HCT116 (cell line): ENCODE data around the gene SAA1. TPM values are rescaled to one million over a fixed set of nuclear protein-coding genes. Genes with fewer than 3 reads are reported as not detected.

Experiments
- ATAC-seq: fragments of 200-7000 bp; cut with Tn5 transposase; 2 replicates; pipeline ENCODE4 v1.9.1; 2020; ENCODE audit warnings: mild to moderate bottlenecking, moderate library complexity
- BruUV-seq: library from RNA; stranded (reverse); fragments of 400-500 nt; replicated peaks from 2 replicates; lab custom pipeline; 2021; lab: Mats Ljungman, UMichigan
- CTCF ChIA-PET: fragments of 300-600 bp; sonication (Branson Sonifier 250); formaldehyde crosslinking; loops from one replicate; lab custom pipeline; 2021; ENCODE audit warnings: antibody characterized with exemption; lab: Charles Lee
- POLR2A ChIA-PET: fragments of 300-600, 350-600 bp; sonication (Branson Sonifier 250); formaldehyde crosslinking; loops from one replicate; lab custom pipeline; 2021; ENCODE audit warnings: antibody characterized with exemption; lab: Charles Lee
- RAD21 ChIA-PET, 2 experiments: fragments of 300-600 bp; sonication (Branson Sonifier 250); formaldehyde crosslinking; loops; one replicate each; lab custom pipeline; 2023; ENCODE audit warnings: low total read pairs in 2 of 2; ENCODE audit not compliant: uncharacterized antibody in 2 of 2, unreplicated experiment in 2 of 2, low non-redundant PET in 1 of 2; lab: Charles Lee
- DNase-seq: peaks from one replicate; pipeline ENCODE4 v3.0.0-alpha.2; 2010; ENCODE audit warnings: low read depth, low spot score
- H2AFZ ChIP-seq: fragments of 200-600 bp; shearing (Covaris generic), sonication (generic); 2 replicates; pipeline ENCODE4 v1.6.1; 2017; ENCODE audit warnings: low read depth, mixed run types, mixed read lengths, antibody characterized with exemption, low read length; ENCODE audit not compliant: poor library complexity, severe bottlenecking
- H3K27ac ChIP-seq: 2 replicates; pipeline ENCODE4 v1.5.1; 2012; ENCODE audit warnings: low read depth, low read length
- H3K27me3 ChIP-seq: fragments of 200-600 bp; sonication (generic); 2 replicates; pipeline ENCODE4 v1.6.1; 2016; ENCODE audit warnings: mixed run types, low read length, mixed read lengths; ENCODE audit not compliant: insufficient read depth
- H3K36me3 ChIP-seq, 2 experiments: fragments of 200-500 bp in 1 of 2; fragments of 200-600 bp in 1 of 2; sonication (Bioruptor generic) in 1 of 2; sonication (generic) in 1 of 2; 2 replicates each; pipeline versions ENCODE4 v1.5.1 to v1.6.1; 2014 to 2016; ENCODE audit warnings: low read length in 2 of 2, inconsistent platforms in 1 of 2, mixed read lengths in 1 of 2, mixed run types in 1 of 2; ENCODE audit not compliant: insufficient read depth in 2 of 2, control insufficient read depth in 1 of 2
- H3K4me1 ChIP-seq, 2 experiments: fragments of 200-600 bp in 1 of 2; sonication (generic) in 1 of 2; 2 replicates each; pipeline versions ENCODE4 v1.5.1 to v1.6.1; 2012 to 2017; ENCODE audit warnings: low read length in 2 of 2, inconsistent platforms in 1 of 2, mild to moderate bottlenecking in 1 of 2, mixed read lengths in 1 of 2, mixed run types in 1 of 2, moderate library complexity in 1 of 2; ENCODE audit not compliant: insufficient read depth in 2 of 2, control insufficient read depth in 1 of 2
- H3K4me2 ChIP-seq: fragments of 200-600 bp; sonication (generic); 2 replicates; pipeline ENCODE4 v1.6.1; 2017; ENCODE audit warnings: mixed run types, low read length, mixed read lengths
- H3K4me3 ChIP-seq, 2 experiments: fragments of 200-600 bp in 1 of 2; sonication (generic) in 1 of 2; replicated peaks in 1 of 2; 2 replicates each; pipeline ENCODE4 v1.5.1; 2011 to 2016; ENCODE audit warnings: low read length in 2 of 2, control low read depth in 1 of 2, low read depth in 1 of 2, mild to moderate bottlenecking in 1 of 2, mixed read lengths in 1 of 2, mixed run types in 1 of 2
- H3K79me2 ChIP-seq: fragments of 200-600 bp; sonication (generic); 2 replicates; pipeline ENCODE4 v1.6.1; 2017; ENCODE audit warnings: mild to moderate bottlenecking, mixed run types, low read length, moderate library complexity, mixed read lengths; ENCODE audit not compliant: insufficient read depth
- H3K9ac ChIP-seq: fragments of 200-600 bp; sonication (generic); 2 replicates; pipeline ENCODE4 v1.6.1; 2016; ENCODE audit warnings: low read length, mixed read lengths
- H3K9me2 ChIP-seq: fragments of 200-600 bp; sonication (generic), shearing (Covaris generic); 2 replicates; pipeline ENCODE4 v1.6.1; 2017; ENCODE audit warnings: mixed run types, mild to moderate bottlenecking, moderate library complexity; ENCODE audit not compliant: insufficient read depth
- H3K9me3 ChIP-seq, 2 experiments: fragments of 200-500 bp in 1 of 2; fragments of 200-600 bp in 1 of 2; sonication (Bioruptor generic) in 1 of 2; sonication (generic) in 1 of 2; 2 replicates each; pipeline ENCODE4 v1.6.1; 2014 to 2017; ENCODE audit warnings: low read length in 2 of 2, mixed read lengths in 2 of 2, inconsistent platforms in 1 of 2, low read depth in 1 of 2, mild to moderate bottlenecking in 1 of 2, mixed run types in 1 of 2, moderate library complexity in 1 of 2; ENCODE audit not compliant: control insufficient read depth in 1 of 2, insufficient read depth in 1 of 2
- H4K20me1 ChIP-seq: fragments of 200-600 bp; sonication (generic), shearing (Covaris generic); 2 replicates; pipeline ENCODE4 v1.6.1; 2017; ENCODE audit warnings: mixed run types, mild to moderate bottlenecking, moderate library complexity; ENCODE audit not compliant: insufficient read depth
- EGR1 ChIP-seq: IDR thresholded peaks from 2 replicates; pipeline ENCODE4 v1.6.1; 2012; ENCODE audit warnings: low read depth
- EZH2phosphoT487 ChIP-seq: fragments of 200-600 bp; IDR thresholded peaks from 2 replicates; pipeline ENCODE4 v1.6.1; 2018; ENCODE audit warnings: antibody characterized with exemption, borderline replicate concordance
- FOSL1 ChIP-seq: IDR thresholded peaks from 2 replicates; pipeline ENCODE4 v1.6.1; 2012; ENCODE audit warnings: low read depth
- POLR2A ChIP-seq: IDR thresholded peaks from 2 replicates; pipeline ENCODE4 v1.7.0; 2011; ENCODE audit warnings: borderline replicate concordance; ENCODE audit not compliant: insufficient read depth, insufficient read length; ENCODE audit errors: extremely low read depth
- POLR2AphosphoS5 ChIP-seq: IDR thresholded peaks from 2 replicates; pipeline ENCODE4 v1.6.1; 2011; ENCODE audit warnings: mild to moderate bottlenecking, low read depth, low read length, moderate library complexity
- RAD21 ChIP-seq: IDR thresholded peaks from 2 replicates; pipeline ENCODE4 v1.6.1; 2012; ENCODE audit warnings: low read depth, mild to moderate bottlenecking
- SIN3A ChIP-seq: IDR thresholded peaks from 2 replicates; pipeline ENCODE4 v1.6.1; 2012; ENCODE audit warnings: low read depth
- YY1 ChIP-seq: IDR thresholded peaks from 2 replicates; pipeline ENCODE4 v1.6.1; 2011; ENCODE audit warnings: low read length, low read depth, moderate library complexity, mild to moderate bottlenecking; ENCODE audit not compliant: insufficient replicate concordance; ENCODE audit errors: extremely low read depth
- ZFX ChIP-seq: fragments of 450-650 bp; IDR thresholded peaks from 2 replicates; pipeline ENCODE4 v1.6.1; 2017
- ZNF274 ChIP-seq: fragments of 200-500 bp; sonication (Bioruptor generic); IDR thresholded peaks from 2 replicates; pipeline ENCODE4 v1.6.1; 2014; ENCODE audit warnings: mild to moderate bottlenecking, low read depth, low read length, inconsistent platforms
- intact Hi-C: fragments of 100-400 bp; cut with micrococcal nuclease; formaldehyde crosslinking; loops from 2 replicates; pipeline ENCODE4 v1.10.0; 2022
- total RNA-seq: library from RNA; stranded (reverse); gene quantifications from one replicate; pipeline ENCODE4 v1.2.1, GENCODE V29; 2021; ENCODE audit not compliant: unreplicated experiment
- TF ChIP-seq, protein P1 (sequence below), 3 experiments: fragments of 200-600 bp in 1 of 3; sonication (generic) in 1 of 3; IDR thresholded peaks in 2 of 3; conservative IDR thresholded peaks in 1 of 3; 2 replicates each; pipeline ENCODE4 v1.5.1; 2012 to 2017; ENCODE audit warnings: low read depth in 2 of 3, low read length in 2 of 3, antibody characterized with exemption in 1 of 3, borderline replicate concordance in 1 of 3, control low read depth in 1 of 3, mild to moderate bottlenecking in 1 of 3, mixed read lengths in 1 of 3, mixed run types in 1 of 3, moderate library complexity in 1 of 3; ENCODE audit not compliant: insufficient read depth in 1 of 3
- TF ChIP-seq, protein P2 (sequence below): IDR thresholded peaks from 2 replicates; pipeline ENCODE4 v1.6.1; 2012; ENCODE audit warnings: low read depth
- TF ChIP-seq, protein P3 (sequence below): IDR thresholded peaks from 2 replicates; pipeline ENCODE4 v1.6.1; 2011; ENCODE audit warnings: mild to moderate bottlenecking, low read length, moderate library complexity; ENCODE audit not compliant: insufficient replicate concordance; ENCODE audit errors: extremely low read depth

Gene SAA1
- total RNA-seq, 1 experiment from 2014 or later, result 8.6 TPM

DNA sequence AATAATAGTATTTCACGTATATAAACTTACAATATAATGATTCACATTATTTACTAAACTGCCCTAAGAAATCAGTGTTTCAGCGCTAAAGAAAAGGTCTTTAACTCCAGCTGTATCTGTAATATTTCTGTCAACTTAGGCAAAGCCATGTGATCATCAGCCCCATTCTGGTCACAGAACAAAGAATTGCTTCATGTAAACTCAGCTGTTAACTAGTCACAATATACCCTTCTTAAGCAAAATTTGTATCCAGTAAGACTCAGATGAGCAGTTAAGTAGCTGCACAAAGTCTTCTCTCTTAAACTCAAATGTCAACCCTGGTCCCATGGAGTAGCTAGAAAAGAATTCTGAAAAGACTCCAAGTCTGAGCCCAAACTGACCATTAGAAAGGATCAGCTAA, 29.3 kb downstream of the SAA1 start:
- H3K79me2 ChIP-seq, result no peaks in the 10 kb centered on the region
- TF ChIP-seq YY1, result no peak
- BruUV-seq, result no TSS peak
- intact Hi-C loops, result no loop called here
- no peak for DNase-seq
- no peak overlapping the region for H3K4me3 ChIP-seq
- ATAC-seq, result no peak
- CTCF ChIA-PET, result no interaction called here
- RAD21 ChIA-PET, result no interaction called here
- no peaks in the 10 kb centered on the region for H3K4me1 ChIP-seq
- POLR2A ChIA-PET, result no interaction called here
- H4K20me1 ChIP-seq, result no peaks in the 10 kb centered on the region
- H3K9me3 ChIP-seq, result no peaks in the 10 kb centered on the region
- H3K4me2 ChIP-seq, result no peak overlapping the region
- H3K9me2 ChIP-seq, result no peaks in the 10 kb centered on the region
- no peak overlapping the region for H3K9ac ChIP-seq
- H3K27me3 ChIP-seq, result no peaks in the 10 kb centered on the region
- H2AFZ ChIP-seq, result no peak overlapping the region
- no peak overlapping the region for H3K27ac ChIP-seq
- H3K36me3 ChIP-seq, result peaks cover 50 to 52% of the 10 kb centered on the region in 2 experiments

DNA sequence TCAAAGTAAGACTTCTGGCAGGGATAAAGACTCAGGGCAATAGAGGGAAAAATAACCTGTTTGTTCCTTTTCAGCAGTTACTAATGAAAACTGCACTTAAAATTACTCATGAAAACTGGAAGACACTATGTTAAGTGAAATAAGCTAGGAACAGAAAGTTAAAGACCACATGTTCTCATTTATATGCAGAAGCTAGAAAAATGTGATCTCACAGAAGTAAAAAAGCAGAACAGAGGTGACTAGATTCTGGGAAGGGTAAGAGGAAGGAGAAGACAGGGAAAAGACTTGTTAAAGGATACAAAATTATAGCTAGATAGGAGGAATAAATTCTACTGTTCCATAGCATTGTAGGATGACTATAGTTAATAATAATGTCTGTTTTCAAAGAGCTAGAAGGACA, 33.7 kb downstream of the SAA1 start:
- Histone ChIP-seq H3K27ac (no peak overlapping the region), H3K9me2 (no peaks in the 10 kb centered on the region), H3K4me1 (no peaks in the 10 kb centered on the region), H3K27me3 (no peaks in the 10 kb centered on the region), H3K79me2 (no peaks in the 10 kb centered on the region), H3K9ac (no peak overlapping the region), H4K20me1 (no peaks in the 10 kb centered on the region), H3K36me3 (peaks cover 47 to 48% of the 10 kb centered on the region in 2 experiments), H3K4me2 (no peak overlapping the region), H3K4me3 (no peak overlapping the region), H3K9me3 (no peaks in the 10 kb centered on the region), H2AFZ (no peak overlapping the region)
- intact Hi-C loops, result loop anchor here (10.0 kb wide), 1 partner anchor 185 kb away; no protein-coding TSS in a partner anchor
- BruUV-seq, result no TSS peak
- CTCF ChIA-PET, result no interaction called here
- POLR2A ChIA-PET, result interaction anchor here (1.3 kb wide), 1 partner anchor 21 kb away, joined by 3 read pairs; no protein-coding TSS in a partner anchor
- RAD21 ChIA-PET, result no interaction called here
- DNase-seq (no peak), ATAC-seq (no peak)
- TF ChIP-seq EGR1 (no peak), ZFX (no peak), POLR2AphosphoS5 (no peak), POLR2A (no peak), FOSL1 (no peak), RAD21 (no peak), EZH2phosphoT487 (no peak), YY1 (no peak), ZNF274 (no peak), SIN3A (no peak)
- TF ChIP-seq, protein P1, sequence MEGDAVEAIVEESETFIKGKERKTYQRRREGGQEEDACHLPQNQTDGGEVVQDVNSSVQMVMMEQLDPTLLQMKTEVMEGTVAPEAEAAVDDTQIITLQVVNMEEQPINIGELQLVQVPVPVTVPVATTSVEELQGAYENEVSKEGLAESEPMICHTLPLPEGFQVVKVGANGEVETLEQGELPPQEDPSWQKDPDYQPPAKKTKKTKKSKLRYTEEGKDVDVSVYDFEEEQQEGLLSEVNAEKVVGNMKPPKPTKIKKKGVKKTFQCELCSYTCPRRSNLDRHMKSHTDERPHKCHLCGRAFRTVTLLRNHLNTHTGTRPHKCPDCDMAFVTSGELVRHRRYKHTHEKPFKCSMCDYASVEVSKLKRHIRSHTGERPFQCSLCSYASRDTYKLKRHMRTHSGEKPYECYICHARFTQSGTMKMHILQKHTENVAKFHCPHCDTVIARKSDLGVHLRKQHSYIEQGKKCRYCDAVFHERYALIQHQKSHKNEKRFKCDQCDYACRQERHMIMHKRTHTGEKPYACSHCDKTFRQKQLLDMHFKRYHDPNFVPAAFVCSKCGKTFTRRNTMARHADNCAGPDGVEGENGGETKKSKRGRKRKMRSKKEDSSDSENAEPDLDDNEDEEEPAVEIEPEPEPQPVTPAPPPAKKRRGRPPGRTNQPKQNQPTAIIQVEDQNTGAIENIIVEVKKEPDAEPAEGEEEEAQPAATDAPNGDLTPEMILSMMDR (IDR thresholded peaks at IDR 0.05 in 2 of 3, conservative IDR thresholded peaks at IDR 0.05 in 1 of 3; ENCODE audit: borderline replicate concordance in 1 of 3, insufficient read depth in 1 of 3, low read depth in 2 of 3, low read length in 2 of 3), result no peak
- TF ChIP-seq, protein P2, sequence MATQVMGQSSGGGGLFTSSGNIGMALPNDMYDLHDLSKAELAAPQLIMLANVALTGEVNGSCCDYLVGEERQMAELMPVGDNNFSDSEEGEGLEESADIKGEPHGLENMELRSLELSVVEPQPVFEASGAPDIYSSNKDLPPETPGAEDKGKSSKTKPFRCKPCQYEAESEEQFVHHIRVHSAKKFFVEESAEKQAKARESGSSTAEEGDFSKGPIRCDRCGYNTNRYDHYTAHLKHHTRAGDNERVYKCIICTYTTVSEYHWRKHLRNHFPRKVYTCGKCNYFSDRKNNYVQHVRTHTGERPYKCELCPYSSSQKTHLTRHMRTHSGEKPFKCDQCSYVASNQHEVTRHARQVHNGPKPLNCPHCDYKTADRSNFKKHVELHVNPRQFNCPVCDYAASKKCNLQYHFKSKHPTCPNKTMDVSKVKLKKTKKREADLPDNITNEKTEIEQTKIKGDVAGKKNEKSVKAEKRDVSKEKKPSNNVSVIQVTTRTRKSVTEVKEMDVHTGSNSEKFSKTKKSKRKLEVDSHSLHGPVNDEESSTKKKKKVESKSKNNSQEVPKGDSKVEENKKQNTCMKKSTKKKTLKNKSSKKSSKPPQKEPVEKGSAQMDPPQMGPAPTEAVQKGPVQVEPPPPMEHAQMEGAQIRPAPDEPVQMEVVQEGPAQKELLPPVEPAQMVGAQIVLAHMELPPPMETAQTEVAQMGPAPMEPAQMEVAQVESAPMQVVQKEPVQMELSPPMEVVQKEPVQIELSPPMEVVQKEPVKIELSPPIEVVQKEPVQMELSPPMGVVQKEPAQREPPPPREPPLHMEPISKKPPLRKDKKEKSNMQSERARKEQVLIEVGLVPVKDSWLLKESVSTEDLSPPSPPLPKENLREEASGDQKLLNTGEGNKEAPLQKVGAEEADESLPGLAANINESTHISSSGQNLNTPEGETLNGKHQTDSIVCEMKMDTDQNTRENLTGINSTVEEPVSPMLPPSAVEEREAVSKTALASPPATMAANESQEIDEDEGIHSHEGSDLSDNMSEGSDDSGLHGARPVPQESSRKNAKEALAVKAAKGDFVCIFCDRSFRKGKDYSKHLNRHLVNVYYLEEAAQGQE, result no peak
- TF ChIP-seq, protein P3, sequence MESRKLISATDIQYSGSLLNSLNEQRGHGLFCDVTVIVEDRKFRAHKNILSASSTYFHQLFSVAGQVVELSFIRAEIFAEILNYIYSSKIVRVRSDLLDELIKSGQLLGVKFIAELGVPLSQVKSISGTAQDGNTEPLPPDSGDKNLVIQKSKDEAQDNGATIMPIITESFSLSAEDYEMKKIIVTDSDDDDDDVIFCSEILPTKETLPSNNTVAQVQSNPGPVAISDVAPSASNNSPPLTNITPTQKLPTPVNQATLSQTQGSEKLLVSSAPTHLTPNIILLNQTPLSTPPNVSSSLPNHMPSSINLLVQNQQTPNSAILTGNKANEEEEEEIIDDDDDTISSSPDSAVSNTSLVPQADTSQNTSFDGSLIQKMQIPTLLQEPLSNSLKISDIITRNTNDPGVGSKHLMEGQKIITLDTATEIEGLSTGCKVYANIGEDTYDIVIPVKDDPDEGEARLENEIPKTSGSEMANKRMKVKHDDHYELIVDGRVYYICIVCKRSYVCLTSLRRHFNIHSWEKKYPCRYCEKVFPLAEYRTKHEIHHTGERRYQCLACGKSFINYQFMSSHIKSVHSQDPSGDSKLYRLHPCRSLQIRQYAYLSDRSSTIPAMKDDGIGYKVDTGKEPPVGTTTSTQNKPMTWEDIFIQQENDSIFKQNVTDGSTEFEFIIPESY, result no peak
